ENCODE results near the gene SPEM2.

SPEM2 gene

DNA sequence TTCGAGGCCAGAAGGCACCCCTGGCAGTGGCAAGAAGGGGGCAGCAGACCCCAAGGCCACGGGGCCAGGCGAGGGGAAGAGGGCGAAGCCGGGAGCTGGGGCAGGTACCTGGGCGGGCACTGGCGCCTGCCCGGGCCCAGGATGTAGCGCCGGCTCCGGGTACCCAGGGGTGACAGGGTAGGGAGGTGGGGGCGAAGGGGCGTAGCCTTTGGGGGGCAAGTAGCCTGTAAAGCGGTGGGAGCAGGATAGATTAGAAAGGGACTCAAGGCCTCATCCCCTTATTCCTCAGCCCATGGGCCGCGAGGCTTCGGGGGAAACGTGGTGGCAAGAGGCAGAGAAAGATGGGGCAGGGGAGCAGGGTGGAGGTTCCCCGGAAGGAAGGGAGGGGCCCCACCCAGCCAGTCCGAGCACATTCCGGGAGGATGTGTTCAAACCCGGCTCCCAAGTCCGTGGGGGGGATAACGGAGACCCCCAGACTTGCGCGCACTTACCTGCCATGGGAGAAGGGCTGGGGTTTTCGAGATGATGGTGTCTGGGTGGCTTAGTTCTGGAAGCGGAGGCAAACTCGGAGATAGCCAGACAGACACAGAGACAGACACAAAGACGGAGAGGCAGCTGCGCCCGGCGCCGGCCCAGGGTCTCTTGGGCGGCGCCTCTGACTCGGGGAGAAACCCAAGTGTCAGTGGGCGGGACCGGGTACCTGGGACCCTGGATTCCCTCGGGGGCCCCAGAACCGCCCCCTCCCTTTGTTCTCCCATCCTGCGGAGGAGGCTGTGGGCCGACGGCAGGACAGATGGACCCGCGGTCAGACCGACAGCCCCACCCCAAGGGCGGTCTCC is 31.6 kb upstream of the SPEM2 start:
- H3K4me3 ChIP-seq (ENCODE audit: low read depth, low read length) = peak overlapping the region; percentile 77
- TF ChIP-seq, protein P1, sequence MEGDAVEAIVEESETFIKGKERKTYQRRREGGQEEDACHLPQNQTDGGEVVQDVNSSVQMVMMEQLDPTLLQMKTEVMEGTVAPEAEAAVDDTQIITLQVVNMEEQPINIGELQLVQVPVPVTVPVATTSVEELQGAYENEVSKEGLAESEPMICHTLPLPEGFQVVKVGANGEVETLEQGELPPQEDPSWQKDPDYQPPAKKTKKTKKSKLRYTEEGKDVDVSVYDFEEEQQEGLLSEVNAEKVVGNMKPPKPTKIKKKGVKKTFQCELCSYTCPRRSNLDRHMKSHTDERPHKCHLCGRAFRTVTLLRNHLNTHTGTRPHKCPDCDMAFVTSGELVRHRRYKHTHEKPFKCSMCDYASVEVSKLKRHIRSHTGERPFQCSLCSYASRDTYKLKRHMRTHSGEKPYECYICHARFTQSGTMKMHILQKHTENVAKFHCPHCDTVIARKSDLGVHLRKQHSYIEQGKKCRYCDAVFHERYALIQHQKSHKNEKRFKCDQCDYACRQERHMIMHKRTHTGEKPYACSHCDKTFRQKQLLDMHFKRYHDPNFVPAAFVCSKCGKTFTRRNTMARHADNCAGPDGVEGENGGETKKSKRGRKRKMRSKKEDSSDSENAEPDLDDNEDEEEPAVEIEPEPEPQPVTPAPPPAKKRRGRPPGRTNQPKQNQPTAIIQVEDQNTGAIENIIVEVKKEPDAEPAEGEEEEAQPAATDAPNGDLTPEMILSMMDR (IDR thresholded peaks at IDR 0.05; ENCODE audit: low read depth, low read length, missing control alignments) = no peak
- no peak for DNase-seq (ENCODE audit: low read depth)

DNA sequence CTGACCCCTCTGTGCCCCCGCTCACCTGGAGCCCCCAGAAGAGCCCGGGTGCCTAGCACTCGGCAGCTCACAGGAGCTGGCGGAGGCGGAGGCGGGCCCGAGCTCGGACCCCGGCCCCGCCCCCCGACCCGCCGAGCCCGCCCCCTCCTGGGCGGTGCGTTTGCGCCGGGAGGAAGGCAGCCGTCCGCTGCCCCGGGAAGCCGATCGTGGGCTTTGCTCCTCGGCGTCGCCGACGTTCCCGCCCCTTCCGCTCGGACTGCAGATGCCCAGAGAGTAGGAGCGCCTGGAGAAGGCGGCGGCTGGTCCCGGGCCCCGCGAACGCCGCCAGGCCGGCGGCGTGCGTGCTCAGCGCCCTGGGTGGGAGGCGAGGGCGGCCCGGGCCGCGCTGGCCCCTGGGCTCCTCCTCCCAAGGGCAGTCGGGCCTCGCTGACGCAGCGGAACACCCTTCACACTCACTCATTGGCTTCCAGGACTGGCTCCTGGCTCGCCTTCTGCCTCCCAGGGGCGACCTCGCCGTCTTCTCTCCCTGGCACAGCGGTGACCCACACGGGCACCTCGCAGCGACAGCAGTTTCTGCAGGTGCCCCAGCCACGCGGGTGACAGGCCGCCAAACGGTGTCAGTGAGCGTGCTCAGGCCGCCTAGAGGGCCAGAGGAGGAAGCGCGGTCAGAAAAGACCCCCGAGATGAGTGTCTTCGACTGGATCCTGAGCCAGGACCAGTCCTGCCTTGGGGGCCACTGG is 30.8 kb upstream of the SPEM2 start, which contains the start of gene PLSCR3:
Gene PLSCR3 (minus strand): TSS at position 74 of the 740 bp plus-strand sequence. CDS start 415 bp downstream, outside the sequence.
- H3K4me3 ChIP-seq (ENCODE audit: low read depth, low read length) = peak within 1 kb of the TSS; percentile 77
- DNase-seq (ENCODE audit: low read depth) = peak; percentile 40
- TF ChIP-seq, protein P1 (IDR thresholded peaks at IDR 0.05; ENCODE audit: low read depth, low read length, missing control alignments) = peak; percentile 59

DNA sequence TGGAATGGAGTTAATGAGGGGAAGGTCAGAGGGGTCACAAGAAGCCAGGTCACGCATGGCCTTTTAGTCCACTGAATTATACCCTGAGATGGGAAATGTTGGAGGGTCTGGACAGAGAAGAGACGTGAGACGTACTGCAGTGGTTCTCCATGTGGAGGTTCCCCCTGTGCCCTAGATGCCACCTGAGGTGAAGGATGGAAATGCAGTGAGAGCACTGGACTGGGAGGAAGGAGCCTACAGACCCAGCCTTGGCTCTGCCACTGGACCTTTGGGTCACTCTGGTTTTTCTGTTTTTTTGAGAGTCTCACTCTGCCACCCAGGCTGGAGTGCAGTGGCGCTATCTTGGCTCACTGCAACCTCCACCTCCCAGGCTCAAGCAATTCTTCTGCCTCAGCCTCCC is 29.3 kb upstream of the SPEM2 start:
- no peak overlapping the region for H3K4me3 ChIP-seq (ENCODE audit: low read depth, low read length)
- DNase-seq (ENCODE audit: low read depth) = no peak
- TF ChIP-seq, protein P1 (IDR thresholded peaks at IDR 0.05; ENCODE audit: low read depth, low read length, missing control alignments) = no peak

DNA sequence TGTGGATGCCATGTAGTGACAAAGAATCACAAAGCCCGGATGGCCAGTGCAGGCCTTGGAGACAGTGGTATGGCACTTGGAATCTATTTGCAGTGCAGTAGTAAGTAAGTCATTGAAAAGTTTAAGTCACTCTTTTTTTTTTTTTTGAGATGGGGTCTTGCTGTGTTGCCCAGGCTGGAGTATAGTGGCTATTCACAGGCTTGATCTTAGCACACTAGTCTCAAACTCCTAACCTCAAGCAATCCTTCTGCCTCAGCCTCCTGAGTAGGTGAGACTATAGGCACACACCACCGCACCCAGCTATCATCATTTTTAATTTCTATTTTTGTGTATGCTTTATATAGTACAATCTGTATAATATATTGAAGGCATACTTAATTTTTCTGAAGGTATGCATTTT is 26.8 kb upstream of the SPEM2 start:
- TF ChIP-seq, protein P1 (IDR thresholded peaks at IDR 0.05; ENCODE audit: low read depth, low read length, missing control alignments) = no peak
- no peak for DNase-seq (ENCODE audit: low read depth)
- no peak overlapping the region for H3K4me3 ChIP-seq (ENCODE audit: low read depth, low read length)

DNA sequence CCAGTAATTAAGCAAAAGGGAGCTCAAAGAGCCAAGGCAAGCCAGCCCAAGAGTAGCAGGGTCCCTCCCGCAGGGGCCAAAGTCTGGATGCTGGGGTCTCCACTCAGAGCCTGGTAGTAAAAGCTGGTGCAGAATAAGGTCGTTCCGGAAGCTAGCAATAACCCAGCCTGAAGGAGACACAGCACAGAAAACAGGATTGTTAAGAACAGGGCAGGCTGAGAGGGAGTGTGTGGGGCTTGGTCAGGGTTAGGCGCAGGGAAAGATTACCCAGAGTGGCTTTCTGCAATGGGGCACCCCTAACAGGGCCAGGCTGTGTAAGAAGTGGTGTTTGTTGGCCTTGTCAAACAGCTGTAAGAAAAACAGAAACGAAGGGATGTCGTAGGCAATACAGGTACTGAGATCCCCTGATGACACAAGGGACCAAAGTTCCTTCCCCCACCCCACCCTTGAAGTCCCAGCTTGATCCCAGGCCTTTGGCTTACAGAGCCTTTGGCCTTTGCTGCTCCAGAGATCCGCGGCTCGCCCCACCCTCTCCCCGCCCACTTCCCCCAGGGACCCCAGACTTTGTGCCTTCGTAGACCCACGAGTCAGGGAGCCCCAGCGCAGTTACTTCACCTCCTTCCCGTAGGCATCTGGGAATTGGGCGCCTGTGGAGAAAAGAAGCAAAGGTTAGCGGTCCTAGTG is 22.2 kb upstream of the SPEM2 start:
- no peak for DNase-seq (ENCODE audit: low read depth)
- TF ChIP-seq, protein P1 (IDR thresholded peaks at IDR 0.05; ENCODE audit: low read depth, low read length, missing control alignments) = no peak
- peak overlapping the region; percentile 92 for H3K4me3 ChIP-seq (ENCODE audit: low read depth, low read length)

DNA sequence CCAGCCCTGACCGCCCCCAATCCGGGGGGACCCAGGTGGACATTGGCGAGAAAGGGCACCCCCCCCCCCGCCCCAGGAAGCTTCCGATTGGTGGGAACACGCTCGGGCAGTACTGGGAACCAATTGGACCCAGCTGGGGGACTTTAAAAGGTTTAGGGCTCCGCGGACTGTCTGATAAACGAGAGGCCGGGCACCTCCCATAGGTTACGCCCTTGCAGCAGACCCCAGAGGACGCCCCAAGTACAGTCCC is 21.8 kb upstream of the SPEM2 start:
- peak overlapping the region; percentile 92 for H3K4me3 ChIP-seq (ENCODE audit: low read depth, low read length)
- no peak for DNase-seq (ENCODE audit: low read depth)
- TF ChIP-seq, protein P1 (IDR thresholded peaks at IDR 0.05; ENCODE audit: low read depth, low read length, missing control alignments) = no peak

Data from GM12864 (cell line).